ENCODE measurements around the gene MEGF11.

MEGF11 gene

DNA sequence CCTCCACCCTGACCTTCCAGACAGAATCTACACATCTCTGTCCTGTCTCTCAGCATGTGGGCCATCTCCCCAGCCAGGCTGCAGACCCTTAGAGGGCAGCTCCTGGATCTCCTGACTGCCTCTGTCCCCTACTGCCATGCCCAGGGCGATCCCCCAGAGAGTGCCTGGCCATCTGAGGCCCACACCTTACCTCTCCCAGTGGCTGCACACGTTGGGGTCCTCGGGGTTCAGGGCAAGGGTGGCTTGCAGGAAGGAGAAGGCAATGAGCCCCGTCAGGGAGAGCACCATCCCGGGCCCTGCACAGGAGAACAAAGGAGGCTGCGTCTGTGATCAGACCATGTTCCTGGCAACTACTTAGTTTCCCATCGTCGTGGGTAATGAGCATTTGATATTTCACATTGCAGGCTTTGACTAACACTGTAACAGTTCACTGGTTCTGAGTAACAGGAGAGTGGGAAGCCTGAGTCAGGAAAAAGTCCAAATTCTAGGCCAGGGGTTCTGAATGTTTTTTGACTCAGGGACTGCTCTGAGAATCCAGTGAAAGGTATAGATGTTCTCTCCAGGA lies 125.4 kb downstream of the MEGF11 start:
- Histone ChIP-seq H3K9ac (ENCODE audit: low read depth in 1 of 2, low read length in 2 of 2) (no peak overlapping the region), H3K4me3 (ENCODE audit: low read depth in 1 of 2, low read length in 2 of 2) (no peak overlapping the region), H3K36me3 (ENCODE audit: control insufficient read depth in 1 of 2, insufficient read depth in 2 of 2, low read length in 2 of 2) (no peaks in the 10 kb centered on the region), H3K27me3 (ENCODE audit: control insufficient read depth in 1 of 2, insufficient read depth in 2 of 2, low read length in 2 of 2) (peaks cover 0 to 2% of the 10 kb centered on the region in 2 donors), H3K4me1 (ENCODE audit: control insufficient read depth in 1 of 2, insufficient read depth in 2 of 2, low read length in 2 of 2) (no peaks in the 10 kb centered on the region), H3K27ac (ENCODE audit: low read depth, low read length) (no peak overlapping the region), H3K9me3 (ENCODE audit: control insufficient read depth in 1 of 2, low read length in 2 of 2) (no peaks in the 10 kb centered on the region)

DNA sequence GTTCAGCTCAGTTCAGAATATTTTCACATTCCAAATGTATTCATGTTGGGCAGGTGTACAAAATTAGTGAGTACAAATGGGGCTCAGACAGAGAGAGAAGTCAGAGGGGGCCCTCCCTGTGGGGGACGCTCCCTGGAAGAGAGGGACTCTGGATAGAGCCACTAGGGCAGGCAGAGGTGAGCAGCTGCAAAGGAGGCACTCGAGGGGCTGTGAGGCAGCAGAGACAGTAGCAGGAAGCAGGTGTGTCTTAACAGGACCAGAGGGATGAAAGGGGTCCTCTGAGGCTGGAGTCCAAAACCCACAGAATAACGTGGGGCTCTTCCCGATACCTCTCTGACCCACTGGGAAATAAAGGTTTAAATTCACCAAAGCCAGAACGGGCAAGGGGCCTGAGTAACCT lies 127.1 kb downstream of the MEGF11 start:
- H3K4me1 ChIP-seq (ENCODE audit: control insufficient read depth in 1 of 2, insufficient read depth in 2 of 2, low read length in 2 of 2): no peaks in the 10 kb centered on the region
- H3K27ac ChIP-seq (ENCODE audit: low read depth, low read length): no peak overlapping the region
- peaks cover 0 to 2% of the 10 kb centered on the region in 2 donors for H3K27me3 ChIP-seq (ENCODE audit: control insufficient read depth in 1 of 2, insufficient read depth in 2 of 2, low read length in 2 of 2)
- H3K4me3 ChIP-seq (ENCODE audit: low read depth in 1 of 2, low read length in 2 of 2): no peak overlapping the region
- no peaks in the 10 kb centered on the region for H3K9me3 ChIP-seq (ENCODE audit: control insufficient read depth in 1 of 2, low read length in 2 of 2)
- H3K9ac ChIP-seq (ENCODE audit: low read depth in 1 of 2, low read length in 2 of 2): no peak overlapping the region
- no peaks in the 10 kb centered on the region for H3K36me3 ChIP-seq (ENCODE audit: control insufficient read depth in 1 of 2, insufficient read depth in 2 of 2, low read length in 2 of 2)

DNA sequence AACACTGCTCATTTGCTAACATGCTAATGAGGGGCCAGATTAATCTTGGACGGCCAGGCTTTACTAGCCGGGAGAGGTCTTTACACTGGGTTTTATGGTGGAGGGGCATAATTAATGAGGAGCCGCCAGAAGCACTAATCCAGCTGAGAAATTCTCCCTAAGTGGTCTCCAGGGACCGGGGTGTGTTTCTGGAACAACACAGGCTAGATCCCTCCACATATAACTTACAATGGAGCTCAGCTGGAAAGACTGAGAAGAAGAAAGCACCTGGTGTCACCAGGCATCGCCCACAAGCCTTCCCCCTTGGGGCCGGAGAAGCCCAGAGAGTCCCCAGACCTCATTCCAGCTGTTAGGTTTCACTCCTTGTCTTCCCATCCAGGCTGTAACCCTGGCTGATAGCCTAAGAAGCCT lies 127.5 kb downstream of the MEGF11 start:
- Histone ChIP-seq H3K9me3 (ENCODE audit: control insufficient read depth in 1 of 2, low read length in 2 of 2) (no peaks in the 10 kb centered on the region), H3K36me3 (ENCODE audit: control insufficient read depth in 1 of 2, insufficient read depth in 2 of 2, low read length in 2 of 2) (no peaks in the 10 kb centered on the region), H3K9ac (ENCODE audit: low read depth in 1 of 2, low read length in 2 of 2) (no peak overlapping the region), H3K27me3 (ENCODE audit: control insufficient read depth in 1 of 2, insufficient read depth in 2 of 2, low read length in 2 of 2) (peaks cover 0 to 2% of the 10 kb centered on the region in 2 donors), H3K4me3 (ENCODE audit: low read depth in 1 of 2, low read length in 2 of 2) (no peak overlapping the region), H3K4me1 (ENCODE audit: control insufficient read depth in 1 of 2, insufficient read depth in 2 of 2, low read length in 2 of 2) (no peaks in the 10 kb centered on the region), H3K27ac (ENCODE audit: low read depth, low read length) (no peak overlapping the region)

DNA sequence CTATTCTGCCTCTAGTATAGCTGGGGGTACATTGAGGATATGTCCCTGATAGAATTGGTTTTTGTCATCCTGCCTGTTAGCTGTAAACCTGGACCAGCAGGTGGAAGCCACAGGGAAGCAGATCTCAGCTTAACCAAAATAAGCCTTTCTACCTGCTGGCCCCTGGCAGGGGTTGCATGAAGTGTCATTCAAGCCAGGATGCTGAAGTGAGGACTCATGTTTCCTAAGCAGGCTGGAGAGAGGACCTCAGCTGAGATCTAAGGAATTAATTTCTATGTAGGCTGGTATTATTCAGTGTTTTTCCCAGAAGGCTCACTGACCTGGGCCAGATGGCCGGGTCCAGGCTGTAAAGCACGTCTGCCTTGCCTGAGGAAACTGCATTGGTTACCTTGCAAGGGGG lies 128.9 kb downstream of the MEGF11 start:
- H3K27ac ChIP-seq (ENCODE audit: low read depth, low read length): no peak overlapping the region
- H3K9ac ChIP-seq (ENCODE audit: low read depth in 1 of 2, low read length in 2 of 2): no peak overlapping the region
- H3K9me3 ChIP-seq (ENCODE audit: control insufficient read depth in 1 of 2, low read length in 2 of 2): no peaks in the 10 kb centered on the region
- H3K36me3 ChIP-seq (ENCODE audit: control insufficient read depth in 1 of 2, insufficient read depth in 2 of 2, low read length in 2 of 2): no peaks in the 10 kb centered on the region
- no peaks in the 10 kb centered on the region for H3K4me1 ChIP-seq (ENCODE audit: control insufficient read depth in 1 of 2, insufficient read depth in 2 of 2, low read length in 2 of 2)
- no peak overlapping the region for H3K4me3 ChIP-seq (ENCODE audit: low read depth in 1 of 2, low read length in 2 of 2)
- peaks cover 0 to 2% of the 10 kb centered on the region in 2 donors for H3K27me3 ChIP-seq (ENCODE audit: control insufficient read depth in 1 of 2, insufficient read depth in 2 of 2, low read length in 2 of 2)

DNA sequence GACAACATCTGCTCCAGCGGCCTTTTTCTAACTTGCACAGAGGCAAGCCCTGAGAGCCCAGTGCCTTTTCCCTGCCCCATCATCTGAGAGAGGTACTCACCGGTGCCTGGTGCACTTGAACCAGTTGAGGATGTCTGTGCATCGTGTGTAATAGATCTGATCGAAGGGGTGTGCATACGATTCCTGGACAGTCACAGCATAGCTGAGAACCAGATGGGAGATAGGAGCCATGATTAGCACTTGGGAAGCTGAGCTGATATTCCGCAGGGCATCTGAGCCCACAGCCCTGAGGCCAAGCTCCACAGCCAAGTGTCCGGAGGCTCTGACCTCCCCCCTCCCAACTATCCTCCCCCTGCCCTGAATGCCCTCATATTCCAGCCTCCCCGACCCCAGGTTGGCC lies 129.8 kb downstream of the MEGF11 start:
- Histone ChIP-seq H3K36me3 (ENCODE audit: control insufficient read depth in 1 of 2, insufficient read depth in 2 of 2, low read length in 2 of 2) (no peaks in the 10 kb centered on the region), H3K27me3 (ENCODE audit: control insufficient read depth in 1 of 2, insufficient read depth in 2 of 2, low read length in 2 of 2) (peaks cover 0 to 2% of the 10 kb centered on the region in 2 donors), H3K27ac (ENCODE audit: low read depth, low read length) (no peak overlapping the region), H3K9ac (ENCODE audit: low read depth in 1 of 2, low read length in 2 of 2) (no peak overlapping the region), H3K4me1 (ENCODE audit: control insufficient read depth in 1 of 2, insufficient read depth in 2 of 2, low read length in 2 of 2) (no peaks in the 10 kb centered on the region), H3K4me3 (ENCODE audit: low read depth in 1 of 2, low read length in 2 of 2) (no peak overlapping the region), H3K9me3 (ENCODE audit: control insufficient read depth in 1 of 2, low read length in 2 of 2) (no peaks in the 10 kb centered on the region)

DNA sequence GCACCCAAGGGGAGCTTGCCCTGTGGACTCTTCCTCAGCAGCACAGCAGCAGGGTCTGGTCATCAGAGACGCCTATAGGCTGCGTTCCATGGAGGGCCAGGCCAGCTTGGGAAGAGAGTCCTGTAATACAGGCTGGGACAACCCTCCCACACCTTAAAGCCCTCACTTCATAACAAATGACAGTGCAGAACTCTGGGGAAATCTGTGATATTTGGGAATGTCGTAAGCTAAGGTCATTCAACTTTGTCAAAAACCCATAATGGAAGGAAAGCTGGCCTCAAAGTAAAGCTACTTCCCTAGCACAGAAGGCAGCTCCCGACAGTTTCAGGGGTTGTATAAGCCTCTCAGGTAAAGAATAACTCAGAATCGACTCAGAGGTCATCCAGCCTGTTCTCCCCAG lies 133.1 kb downstream of the MEGF11 start:
- peaks cover 2 to 3% of the 10 kb centered on the region in 2 donors for H3K27me3 ChIP-seq (ENCODE audit: control insufficient read depth in 1 of 2, insufficient read depth in 2 of 2, low read length in 2 of 2)

DNA sequence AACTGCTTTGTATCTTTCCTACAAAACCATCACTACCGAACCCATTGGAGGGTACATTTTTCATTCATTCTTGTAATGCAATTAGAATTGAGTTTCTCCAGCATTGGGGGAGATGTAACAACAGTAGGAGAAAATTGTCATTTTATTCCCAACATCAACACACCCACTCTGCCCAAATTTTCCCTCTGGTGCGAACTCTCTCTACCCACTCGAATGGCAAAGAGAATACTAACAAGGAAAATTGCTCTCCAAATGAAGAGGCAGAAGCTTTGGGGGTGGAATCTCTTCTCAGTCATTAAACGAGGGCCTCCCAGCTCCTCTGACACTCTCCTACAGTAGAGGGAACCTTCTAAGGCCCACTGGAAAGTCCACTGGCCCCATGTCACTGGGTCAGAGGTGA lies 135.7 kb downstream of the MEGF11 start:
- Histone ChIP-seq H3K36me3 (ENCODE audit: control insufficient read depth in 1 of 2, insufficient read depth in 2 of 2, low read length in 2 of 2) (no peaks in the 10 kb centered on the region), H3K4me1 (ENCODE audit: control insufficient read depth in 1 of 2, insufficient read depth in 2 of 2, low read length in 2 of 2) (no peaks in the 10 kb centered on the region), H3K9me3 (ENCODE audit: control insufficient read depth in 1 of 2, low read length in 2 of 2) (no peaks in the 10 kb centered on the region), H3K27me3 (ENCODE audit: control insufficient read depth in 1 of 2, insufficient read depth in 2 of 2, low read length in 2 of 2) (peaks cover 0 to 3% of the 10 kb centered on the region in 2 donors), H3K27ac (ENCODE audit: low read depth, low read length) (no peak overlapping the region), H3K4me3 (ENCODE audit: low read depth in 1 of 2, low read length in 2 of 2) (no peak overlapping the region), H3K9ac (ENCODE audit: low read depth in 1 of 2, low read length in 2 of 2) (no peak overlapping the region)

More for the DNA sequence above, 133.1 kb downstream of the MEGF11 start:
- Histone ChIP-seq H3K9me3 (ENCODE audit: control insufficient read depth in 1 of 2, low read length in 2 of 2) (no peaks in the 10 kb centered on the region), H3K36me3 (ENCODE audit: control insufficient read depth in 1 of 2, insufficient read depth in 2 of 2, low read length in 2 of 2) (no peaks in the 10 kb centered on the region), H3K9ac (ENCODE audit: low read depth in 1 of 2, low read length in 2 of 2) (no peak overlapping the region), H3K27ac (ENCODE audit: low read depth, low read length) (no peak overlapping the region), H3K4me1 (ENCODE audit: control insufficient read depth in 1 of 2, insufficient read depth in 2 of 2, low read length in 2 of 2) (no peaks in the 10 kb centered on the region), H3K4me3 (ENCODE audit: low read depth in 1 of 2, low read length in 2 of 2) (no peak overlapping the region)

DNA sequence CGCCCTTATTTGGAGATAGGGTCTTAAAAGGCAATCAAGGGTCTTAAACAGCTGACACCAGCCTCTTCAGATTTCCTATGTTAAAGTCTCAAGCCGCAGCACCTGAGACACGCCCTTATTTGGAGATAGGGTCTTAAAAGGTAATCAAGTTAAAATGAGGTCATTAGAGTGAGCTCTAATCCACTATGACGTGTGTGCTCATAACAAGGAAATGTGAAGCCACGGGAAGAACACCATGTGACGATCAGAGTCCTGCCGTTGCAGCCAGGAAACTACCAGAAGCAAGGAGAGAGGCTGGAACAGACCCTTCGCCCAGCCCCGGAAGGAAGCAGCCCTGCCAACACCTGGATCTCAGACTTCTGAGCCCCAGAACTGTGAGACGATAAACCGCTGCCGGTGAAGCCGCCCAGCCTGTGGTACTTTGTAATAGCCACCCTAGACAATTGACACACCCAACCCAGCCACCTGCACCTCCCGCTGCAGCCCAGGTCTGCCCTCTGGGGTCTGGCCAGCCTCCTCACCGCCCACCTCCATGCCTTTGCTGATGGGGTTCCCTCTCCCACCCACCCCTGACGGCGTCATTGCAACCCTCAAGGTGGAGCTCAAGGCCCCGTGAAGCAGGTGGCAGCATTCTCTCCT lies 137.9 kb downstream of the MEGF11 start:
- no peak overlapping the region for H3K4me3 ChIP-seq (ENCODE audit: low read depth in 1 of 2, low read length in 2 of 2)
- H3K4me1 ChIP-seq (ENCODE audit: control insufficient read depth in 1 of 2, insufficient read depth in 2 of 2, low read length in 2 of 2): no peaks in the 10 kb centered on the region
- no peaks in the 10 kb centered on the region for H3K36me3 ChIP-seq (ENCODE audit: control insufficient read depth in 1 of 2, insufficient read depth in 2 of 2, low read length in 2 of 2)
- H3K27ac ChIP-seq (ENCODE audit: low read depth, low read length): no peak overlapping the region
- H3K9me3 ChIP-seq (ENCODE audit: control insufficient read depth in 1 of 2, low read length in 2 of 2): no peaks in the 10 kb centered on the region
- H3K9ac ChIP-seq (ENCODE audit: low read depth in 1 of 2, low read length in 2 of 2): peak overlapping the region in 1 of 2 donors; percentile 12
- H3K27me3 ChIP-seq (ENCODE audit: control insufficient read depth in 1 of 2, insufficient read depth in 2 of 2, low read length in 2 of 2): peaks cover 0 to 3% of the 10 kb centered on the region in 2 donors

DNA sequence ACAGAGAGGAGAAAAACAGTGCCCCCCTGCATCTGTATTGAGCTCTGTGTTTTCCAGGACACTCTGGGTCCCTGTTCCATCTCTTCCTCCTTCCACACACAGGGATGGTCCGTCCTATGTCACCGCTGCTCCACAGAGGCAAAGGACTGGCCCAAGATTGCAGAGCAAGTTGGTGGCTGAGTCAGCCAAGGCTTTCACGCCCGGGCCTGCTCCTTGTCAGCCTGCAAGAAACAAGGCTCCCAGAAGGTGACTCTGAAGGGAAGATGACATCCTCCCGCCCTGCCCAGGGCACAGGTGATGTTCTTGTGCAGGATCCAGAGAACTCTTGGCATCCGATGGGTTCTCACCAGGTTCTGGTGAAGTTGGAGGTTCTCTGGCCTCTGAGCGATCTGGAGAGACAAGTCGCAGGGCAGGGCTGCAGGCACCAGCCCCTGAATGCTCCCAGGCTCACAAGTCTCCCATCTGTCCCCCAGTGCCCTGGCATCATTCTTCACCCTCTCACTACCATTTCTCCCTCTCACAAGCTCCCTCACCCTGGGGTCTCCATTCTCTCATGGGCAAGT lies 138.6 kb downstream of the MEGF11 start:
- no peaks in the 10 kb centered on the region for H3K36me3 ChIP-seq (ENCODE audit: control insufficient read depth in 1 of 2, insufficient read depth in 2 of 2, low read length in 2 of 2)
- H3K9me3 ChIP-seq (ENCODE audit: control insufficient read depth in 1 of 2, low read length in 2 of 2): no peaks in the 10 kb centered on the region
- H3K27me3 ChIP-seq (ENCODE audit: control insufficient read depth in 1 of 2, insufficient read depth in 2 of 2, low read length in 2 of 2): peaks cover 0 to 3% of the 10 kb centered on the region in 2 donors
- H3K4me1 ChIP-seq (ENCODE audit: control insufficient read depth in 1 of 2, insufficient read depth in 2 of 2, low read length in 2 of 2): no peaks in the 10 kb centered on the region
- no peak overlapping the region for H3K4me3 ChIP-seq (ENCODE audit: low read depth in 1 of 2, low read length in 2 of 2)
- no peak overlapping the region for H3K27ac ChIP-seq (ENCODE audit: low read depth, low read length)
- H3K9ac ChIP-seq (ENCODE audit: low read depth in 1 of 2, low read length in 2 of 2): no peak overlapping the region

DNA sequence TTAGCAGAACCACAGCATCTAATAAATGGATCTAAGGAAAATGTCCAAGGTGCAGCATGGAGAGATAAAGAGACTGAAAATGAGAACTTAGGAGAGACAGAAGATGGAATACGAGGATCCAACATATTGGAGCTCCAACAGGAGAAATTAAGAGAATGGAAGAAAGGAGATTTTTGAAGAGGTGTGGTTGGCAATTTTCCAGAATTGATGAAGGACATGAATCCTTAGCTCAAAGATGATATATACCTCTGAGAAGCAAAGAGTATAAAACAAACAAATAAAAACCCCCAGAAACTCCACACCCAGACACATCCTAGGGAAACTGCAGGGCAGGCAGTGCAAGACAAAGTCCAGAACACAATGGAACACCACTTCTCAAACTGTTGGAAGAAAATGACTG lies 141.2 kb downstream of the MEGF11 start:
- no peak overlapping the region for H3K9ac ChIP-seq (ENCODE audit: low read depth in 1 of 2, low read length in 2 of 2)
- H3K4me3 ChIP-seq (ENCODE audit: low read depth in 1 of 2, low read length in 2 of 2): no peak overlapping the region
- no peaks in the 10 kb centered on the region for H3K9me3 ChIP-seq (ENCODE audit: control insufficient read depth in 1 of 2, low read length in 2 of 2)
- peaks cover 0 to 3% of the 10 kb centered on the region in 2 donors for H3K27me3 ChIP-seq (ENCODE audit: control insufficient read depth in 1 of 2, insufficient read depth in 2 of 2, low read length in 2 of 2)
- no peak overlapping the region for H3K27ac ChIP-seq (ENCODE audit: low read depth, low read length)
- H3K36me3 ChIP-seq (ENCODE audit: control insufficient read depth in 1 of 2, insufficient read depth in 2 of 2, low read length in 2 of 2): no peaks in the 10 kb centered on the region
- H3K4me1 ChIP-seq (ENCODE audit: control insufficient read depth in 1 of 2, insufficient read depth in 2 of 2, low read length in 2 of 2): no peaks in the 10 kb centered on the region
